Activated naive CD8-positive, alpha-beta T cell (primary cell): Measurements from ENCODE around the gene ASB1.
A peak's percentile ranks its signal among the peaks of the same experiment; 100 is the strongest.

Experiments
- H3K27ac Mint-ChIP-seq: one replicate; pipeline ENCODE4 v1.8.0; 2021; ENCODE audit warnings: mixed read lengths
- H3K27me3 Mint-ChIP-seq: one replicate; pipeline ENCODE4 v1.8.0; 2021; ENCODE audit warnings: mixed read lengths
- H3K36me3 Mint-ChIP-seq: one replicate; pipeline ENCODE4 v1.8.0; 2021; ENCODE audit warnings: mixed read lengths
- H3K4me1 Mint-ChIP-seq: one replicate; pipeline ENCODE4 v1.8.0; 2021; ENCODE audit warnings: low read depth, mixed read lengths
- H3K4me3 Mint-ChIP-seq: one replicate; pipeline ENCODE4 v1.8.0; 2021; ENCODE audit warnings: mild to moderate bottlenecking, mixed read lengths
- H3K9me3 Mint-ChIP-seq: one replicate; pipeline ENCODE4 v1.8.0; 2021; ENCODE audit warnings: low read depth, mixed read lengths

The ASB1 gene, protein sequence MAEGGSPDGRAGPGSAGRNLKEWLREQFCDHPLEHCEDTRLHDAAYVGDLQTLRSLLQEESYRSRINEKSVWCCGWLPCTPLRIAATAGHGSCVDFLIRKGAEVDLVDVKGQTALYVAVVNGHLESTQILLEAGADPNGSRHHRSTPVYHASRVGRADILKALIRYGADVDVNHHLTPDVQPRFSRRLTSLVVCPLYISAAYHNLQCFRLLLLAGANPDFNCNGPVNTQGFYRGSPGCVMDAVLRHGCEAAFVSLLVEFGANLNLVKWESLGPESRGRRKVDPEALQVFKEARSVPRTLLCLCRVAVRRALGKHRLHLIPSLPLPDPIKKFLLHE

DNA sequence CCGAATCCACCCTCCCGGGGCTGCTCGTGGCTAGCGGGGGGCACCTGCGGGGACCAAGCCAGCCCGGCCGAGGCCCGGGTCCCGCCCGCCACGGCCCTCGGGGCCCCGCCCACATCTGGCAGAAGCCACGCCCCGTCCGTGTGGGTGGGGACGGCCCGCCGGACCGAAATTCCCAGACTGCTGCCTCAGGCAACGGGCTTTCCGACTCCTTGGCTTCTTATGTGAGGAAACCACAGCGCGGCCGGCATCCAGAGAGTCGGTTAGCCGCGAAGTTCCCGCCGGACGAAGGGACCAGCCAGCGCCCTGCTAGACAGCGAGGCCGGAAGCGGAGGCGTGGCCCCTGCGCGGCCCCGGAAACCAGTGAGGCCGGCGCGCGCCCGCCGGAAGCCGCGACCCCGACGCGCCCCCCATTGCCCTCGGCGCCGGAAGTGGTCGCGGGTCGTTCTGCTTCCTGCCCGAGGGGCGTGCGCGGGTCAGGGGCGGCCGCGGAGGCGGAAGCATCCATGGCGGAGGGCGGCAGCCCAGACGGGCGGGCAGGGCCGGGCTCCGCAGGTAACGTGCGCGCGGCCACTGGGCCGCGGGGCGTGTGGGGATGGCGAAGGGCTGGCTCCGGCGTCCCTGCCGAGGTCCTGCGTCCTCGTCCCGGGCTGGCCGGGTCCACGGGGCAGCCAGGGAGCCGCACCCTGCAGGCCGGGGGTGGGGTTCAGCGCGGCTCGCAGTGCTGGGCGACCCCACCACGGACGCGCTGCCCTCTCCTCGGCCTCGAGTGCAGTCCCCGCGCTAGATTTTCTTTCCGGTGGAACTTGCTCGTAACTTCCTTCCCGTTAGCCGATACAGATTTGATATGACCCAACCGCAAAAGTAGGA, at the start of gene ASB1:
Gene ASB1 (plus strand): TSS at position 360 of the 867 bp plus-strand sequence. CDS start 144 bp downstream, at position 504.
- Mint-ChIP-seq H3K27ac (peak within 1 kb of the TSS; percentile 95), H3K36me3 (peaks cover 10% of the 10 kb centered on the region), H3K4me1 (peaks cover 48% of the 10 kb centered on the region), H3K27me3 (no peaks in the 10 kb centered on the region), H3K4me3 (peak within 1 kb of the TSS; percentile 93), H3K9me3 (peaks cover 6% of the 10 kb centered on the region)

DNA sequence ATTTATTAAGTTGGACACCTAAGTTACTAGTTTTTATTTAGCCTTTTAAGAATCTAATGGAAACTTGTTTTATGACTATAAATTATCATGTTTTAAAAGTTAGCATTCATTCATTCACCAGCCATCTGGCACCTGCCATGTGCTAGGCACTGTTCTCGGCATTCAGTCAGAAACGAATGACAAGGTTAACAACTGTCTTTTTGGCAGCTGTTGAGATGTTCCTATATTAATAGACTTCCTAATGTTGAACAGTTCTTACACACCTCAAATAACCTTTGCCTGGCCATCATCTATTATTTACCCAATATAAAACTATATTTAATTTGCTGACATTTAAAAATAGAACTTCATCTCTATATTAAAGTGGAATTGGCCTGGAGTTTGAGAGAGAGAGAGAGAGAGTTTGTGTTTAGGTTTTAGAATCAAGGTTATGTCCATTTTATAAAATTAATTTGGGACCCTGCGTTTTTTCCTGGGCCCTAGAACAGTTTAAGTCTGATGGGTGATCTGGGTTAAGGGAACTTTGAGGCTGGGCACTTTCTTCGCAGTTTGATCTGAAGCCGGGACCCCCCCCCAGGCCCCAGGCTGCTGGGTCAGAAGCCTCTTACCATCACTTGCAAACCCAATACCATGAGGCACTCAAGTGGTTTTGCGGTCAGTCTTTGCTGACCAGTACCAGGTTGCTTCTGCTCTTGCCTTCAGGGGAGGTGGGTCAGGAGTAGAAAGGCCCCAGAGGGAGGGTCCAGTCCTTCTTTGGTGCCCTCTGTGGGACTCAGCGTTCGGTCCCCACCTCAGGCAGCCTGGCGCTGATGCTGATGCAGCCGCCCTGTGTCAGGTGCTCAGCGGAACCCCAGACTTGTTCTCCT, 48.3 kb upstream of the ASB1 start:
- H3K9me3 Mint-ChIP-seq, result no peaks in the 10 kb centered on the region
- no peak overlapping the region for H3K27ac Mint-ChIP-seq
- no peaks in the 10 kb centered on the region for H3K27me3 Mint-ChIP-seq
- H3K36me3 Mint-ChIP-seq, result peaks cover 11% of the 10 kb centered on the region
- peaks cover 33% of the 10 kb centered on the region for H3K4me1 Mint-ChIP-seq
- no peak overlapping the region for H3K4me3 Mint-ChIP-seq

DNA sequence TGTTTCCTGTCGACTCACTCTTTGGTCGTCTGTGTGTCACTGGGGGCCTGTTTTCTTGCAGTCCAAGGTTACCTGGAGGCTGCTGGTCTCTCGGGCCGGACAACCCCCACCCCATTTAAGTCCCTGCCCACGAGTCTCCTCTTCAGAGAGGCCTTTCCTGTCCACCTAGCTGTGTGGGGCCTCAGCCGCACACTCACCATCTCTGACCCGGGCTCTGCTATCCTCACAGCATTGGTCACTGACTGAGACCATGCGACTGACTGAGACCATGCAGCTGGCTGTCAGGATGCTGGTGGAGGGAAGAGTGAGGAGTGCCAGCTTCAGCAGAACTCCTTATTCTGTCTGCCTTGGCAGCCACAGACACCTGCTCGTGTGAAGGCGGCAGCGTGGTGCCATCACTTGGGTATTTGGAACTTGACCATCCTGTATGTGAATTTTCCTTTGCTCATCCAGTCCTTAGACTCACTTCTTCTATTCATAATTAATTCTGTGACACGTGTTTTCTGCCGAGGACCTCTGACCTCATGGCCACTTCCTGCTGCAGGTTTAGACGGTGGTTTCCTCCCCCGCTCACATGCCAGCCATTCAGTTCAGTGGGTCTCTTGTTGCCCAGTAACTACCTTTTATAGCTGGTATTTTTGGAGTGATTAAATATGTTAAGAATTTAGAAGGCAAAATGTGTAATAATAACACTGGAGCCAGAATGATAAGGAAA, 47.5 kb upstream of the ASB1 start:
- Mint-ChIP-seq H3K27ac (peak overlapping the region; percentile 62), H3K9me3 (no peaks in the 10 kb centered on the region), H3K36me3 (peaks cover 12% of the 10 kb centered on the region), H3K4me3 (peak overlapping the region; percentile 51), H3K4me1 (peaks cover 33% of the 10 kb centered on the region), H3K27me3 (no peaks in the 10 kb centered on the region)

DNA sequence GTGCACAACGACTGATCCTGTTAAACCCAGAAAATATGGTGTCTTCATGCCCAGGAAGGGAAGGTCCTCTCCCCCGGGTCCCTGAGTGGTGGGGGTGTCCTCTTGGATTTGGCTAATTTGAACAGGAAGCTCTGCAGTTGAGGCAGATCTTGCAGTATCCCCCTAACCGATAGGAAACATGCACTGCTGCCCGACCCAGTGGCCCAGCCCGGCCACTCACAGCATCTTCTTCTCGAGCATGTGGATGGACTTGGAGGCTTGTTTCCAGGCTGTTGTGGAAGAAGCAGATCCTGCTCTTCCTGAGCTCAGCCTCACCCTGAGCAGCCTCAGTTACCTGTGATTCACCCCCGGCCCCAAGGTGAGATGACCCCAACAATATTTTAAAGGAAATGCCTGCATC, 46.4 kb upstream of the ASB1 start:
- H3K36me3 Mint-ChIP-seq, result peaks cover 12% of the 10 kb centered on the region
- H3K27me3 Mint-ChIP-seq, result no peaks in the 10 kb centered on the region
- no peaks in the 10 kb centered on the region for H3K9me3 Mint-ChIP-seq
- peaks cover 33% of the 10 kb centered on the region for H3K4me1 Mint-ChIP-seq
- H3K27ac Mint-ChIP-seq, result no peak overlapping the region
- H3K4me3 Mint-ChIP-seq, result no peak overlapping the region

DNA sequence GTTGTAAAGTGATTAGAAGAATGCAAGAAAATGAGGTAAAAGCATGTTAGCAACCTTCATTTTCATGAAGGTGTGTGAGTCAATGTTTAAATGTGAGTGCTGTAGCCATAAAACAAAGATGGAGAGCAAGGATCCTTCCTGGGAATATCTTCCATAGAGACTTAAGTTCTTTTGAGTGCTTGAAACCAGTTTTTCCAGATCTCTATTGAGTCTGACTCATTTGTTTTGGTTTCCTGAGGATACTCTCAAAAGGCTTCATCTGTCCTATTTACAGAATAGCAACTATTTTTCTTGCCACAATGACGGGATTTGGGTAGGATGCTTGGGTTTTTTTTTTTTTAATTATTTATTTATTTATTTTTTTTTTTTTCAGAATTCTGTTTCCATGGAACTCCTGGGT, 45.9 kb upstream of the ASB1 start:
- peaks cover 33% of the 10 kb centered on the region for H3K4me1 Mint-ChIP-seq
- no peak overlapping the region for H3K4me3 Mint-ChIP-seq
- H3K36me3 Mint-ChIP-seq, result peaks cover 13% of the 10 kb centered on the region
- H3K9me3 Mint-ChIP-seq, result no peaks in the 10 kb centered on the region
- H3K27ac Mint-ChIP-seq, result no peak overlapping the region
- H3K27me3 Mint-ChIP-seq, result no peaks in the 10 kb centered on the region

DNA sequence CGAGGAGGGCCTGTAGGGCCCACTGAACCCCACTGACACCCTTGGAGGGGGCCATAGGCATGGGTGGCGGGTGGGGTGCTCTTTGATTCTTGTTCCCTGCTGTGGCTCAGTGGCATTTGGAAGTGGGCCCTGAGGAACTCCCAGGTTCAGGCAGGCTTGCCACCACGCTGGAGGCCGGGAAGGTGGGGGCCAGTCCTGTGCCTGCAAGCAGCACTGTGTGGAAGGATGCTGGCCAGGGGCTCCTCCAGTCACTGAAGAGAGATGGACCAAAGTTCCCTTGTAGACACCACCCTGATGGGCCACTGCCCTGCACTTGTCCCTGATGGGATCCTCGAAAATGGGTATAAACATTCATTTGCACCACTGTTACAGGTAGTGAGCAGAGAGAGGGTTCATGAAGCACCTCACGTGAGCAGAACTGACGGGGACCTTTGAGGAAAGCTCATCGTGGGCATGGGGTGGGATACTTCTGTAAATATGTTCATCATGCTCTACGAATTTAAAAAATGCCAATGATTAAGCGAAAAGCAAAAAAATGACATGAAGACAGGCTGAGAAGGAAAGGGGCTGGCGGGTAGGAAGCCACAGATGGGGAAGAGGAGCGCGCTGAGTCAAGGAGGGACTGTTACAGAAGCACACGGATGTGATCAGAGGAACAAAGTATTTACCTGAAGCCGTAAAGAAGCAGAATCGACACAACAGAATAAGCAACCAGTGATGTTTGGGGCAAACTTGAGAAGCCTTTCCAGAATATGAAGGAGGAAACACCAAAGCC, 45.2 kb upstream of the ASB1 start:
- H3K4me3 Mint-ChIP-seq, result no peak overlapping the region
- peaks cover 16% of the 10 kb centered on the region for H3K36me3 Mint-ChIP-seq
- no peaks in the 10 kb centered on the region for H3K9me3 Mint-ChIP-seq
- H3K27me3 Mint-ChIP-seq, result no peaks in the 10 kb centered on the region
- peaks cover 33% of the 10 kb centered on the region for H3K4me1 Mint-ChIP-seq
- H3K27ac Mint-ChIP-seq, result no peak overlapping the region

DNA sequence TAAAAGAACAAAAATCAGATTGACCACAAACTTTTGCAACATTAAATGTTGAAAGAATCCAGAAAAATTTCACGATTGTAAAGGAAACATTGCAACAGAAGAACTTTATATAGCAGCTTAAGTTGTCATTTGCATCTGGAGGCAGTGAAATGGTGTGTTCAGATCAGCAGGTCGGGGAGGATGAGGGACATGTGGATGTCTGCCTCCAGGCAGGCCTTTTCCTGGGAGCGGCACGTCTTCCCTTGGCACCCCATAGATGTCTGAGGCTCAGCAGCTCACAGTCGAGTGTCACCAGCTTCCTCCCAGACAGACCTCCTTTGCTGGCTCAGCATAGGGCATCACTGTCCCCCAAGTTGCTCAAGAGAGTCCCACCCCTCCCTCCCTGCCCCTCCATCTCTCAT, 44.3 kb upstream of the ASB1 start:
- Mint-ChIP-seq H3K27ac (no peak overlapping the region), H3K4me1 (peaks cover 25% of the 10 kb centered on the region), H3K36me3 (peaks cover 18% of the 10 kb centered on the region), H3K27me3 (no peaks in the 10 kb centered on the region), H3K4me3 (no peak overlapping the region), H3K9me3 (no peaks in the 10 kb centered on the region)

DNA sequence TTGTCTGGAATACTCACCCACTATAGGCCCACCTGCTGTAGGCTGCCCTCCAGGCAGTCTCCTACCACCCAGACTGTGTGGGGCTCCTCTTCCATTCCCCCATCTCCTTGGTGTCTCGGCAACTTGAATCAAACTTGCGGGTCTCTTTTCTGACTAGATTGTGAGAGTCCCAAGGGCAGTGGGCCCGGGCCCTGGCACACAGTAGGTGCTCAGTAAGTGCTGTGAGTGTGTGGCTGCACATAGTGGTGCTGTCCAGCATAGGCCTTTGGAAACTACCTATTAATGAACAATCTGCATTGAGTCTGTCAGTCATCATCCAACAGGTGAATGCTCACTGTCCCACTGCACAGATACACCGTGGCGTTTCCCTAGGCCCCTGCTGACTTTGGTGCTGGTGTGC, 43.6 kb upstream of the ASB1 start:
- H3K4me1 Mint-ChIP-seq, result peaks cover 20% of the 10 kb centered on the region
- H3K27me3 Mint-ChIP-seq, result no peaks in the 10 kb centered on the region
- H3K9me3 Mint-ChIP-seq, result no peaks in the 10 kb centered on the region
- H3K27ac Mint-ChIP-seq, result no peak overlapping the region
- H3K4me3 Mint-ChIP-seq, result no peak overlapping the region
- peaks cover 18% of the 10 kb centered on the region for H3K36me3 Mint-ChIP-seq

DNA sequence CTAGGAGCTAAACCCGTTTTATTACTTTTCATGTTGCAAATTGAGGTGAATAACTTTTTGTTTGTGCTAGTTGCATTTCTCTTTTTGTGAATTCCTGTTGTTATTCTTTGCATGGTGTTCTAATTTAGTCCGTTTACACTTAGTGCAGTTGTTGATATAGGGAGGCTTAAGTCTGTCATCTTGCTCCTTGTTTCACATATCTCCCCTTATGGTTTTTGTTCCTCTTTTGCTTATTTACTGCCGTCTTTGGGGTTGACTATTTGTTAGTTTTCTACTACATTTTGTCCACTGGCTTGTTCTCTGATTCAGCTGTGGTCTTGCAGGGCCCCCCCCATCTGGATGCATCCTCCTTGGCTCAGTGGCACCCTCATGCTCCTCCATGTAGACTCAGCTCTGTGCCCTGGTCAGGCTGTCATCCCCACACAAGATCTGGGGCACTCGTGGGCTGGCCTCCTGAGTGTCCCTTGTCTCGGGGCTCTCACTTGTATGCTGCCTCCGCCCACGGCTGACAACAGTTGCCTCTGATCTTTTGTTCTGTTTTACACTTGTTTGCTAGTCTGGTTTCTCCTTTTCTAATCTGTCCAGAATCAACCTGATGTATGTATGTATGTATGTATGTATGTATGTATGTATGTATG, 42.9 kb upstream of the ASB1 start:
- no peaks in the 10 kb centered on the region for H3K27me3 Mint-ChIP-seq

DNA sequence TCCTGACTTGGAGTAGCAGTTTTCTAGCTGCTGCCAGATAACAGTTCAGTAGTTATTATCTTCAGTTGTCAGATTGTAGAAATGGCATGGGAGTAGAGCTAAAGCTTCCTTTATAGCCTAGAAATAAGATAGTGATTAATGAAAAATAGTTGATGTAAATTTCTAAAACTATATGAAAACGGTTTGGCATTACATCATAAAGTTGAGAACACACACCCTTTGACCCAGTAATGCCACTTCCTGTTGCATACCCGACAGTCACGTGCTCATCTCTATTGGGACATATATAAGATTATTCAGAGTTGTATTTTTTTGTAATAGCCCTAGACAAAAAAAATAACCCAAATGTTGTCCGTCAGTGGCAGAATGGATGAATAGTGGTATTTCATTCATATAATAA, 39.4 kb upstream of the ASB1 start:
- no peaks in the 10 kb centered on the region for H3K9me3 Mint-ChIP-seq
- H3K36me3 Mint-ChIP-seq, result peaks cover 15% of the 10 kb centered on the region
- H3K27me3 Mint-ChIP-seq, result no peaks in the 10 kb centered on the region
- no peak overlapping the region for H3K27ac Mint-ChIP-seq
- no peak overlapping the region for H3K4me3 Mint-ChIP-seq
- no peaks in the 10 kb centered on the region for H3K4me1 Mint-ChIP-seq

More for the DNA sequence above, 42.9 kb upstream of the ASB1 start:
- H3K9me3 Mint-ChIP-seq, result no peaks in the 10 kb centered on the region
- H3K36me3 Mint-ChIP-seq, result peaks cover 18% of the 10 kb centered on the region
- no peak overlapping the region for H3K4me3 Mint-ChIP-seq
- no peak overlapping the region for H3K27ac Mint-ChIP-seq
- peaks cover 17% of the 10 kb centered on the region for H3K4me1 Mint-ChIP-seq

DNA sequence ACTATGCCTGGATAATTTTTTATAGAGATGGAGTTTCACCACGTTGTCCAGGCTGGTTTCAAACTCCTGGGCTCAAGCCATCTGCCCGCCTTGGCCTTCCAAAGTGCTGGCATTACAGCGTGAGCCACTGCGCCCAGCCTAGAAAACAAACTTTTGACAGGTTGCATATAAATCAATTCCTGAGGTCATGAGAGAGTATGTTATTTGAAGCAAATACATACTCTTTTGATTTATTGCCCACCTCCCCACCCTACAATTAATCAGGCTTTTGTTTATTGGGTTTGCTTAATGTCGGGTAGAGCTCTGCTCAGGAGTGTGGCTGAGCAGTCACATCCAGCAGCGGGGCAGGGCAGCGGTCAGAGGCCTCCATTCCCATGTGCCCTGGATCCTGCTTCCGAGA, 37.9 kb upstream of the ASB1 start:
- H3K4me1 Mint-ChIP-seq, result no peaks in the 10 kb centered on the region
- no peak overlapping the region for H3K4me3 Mint-ChIP-seq
- H3K27me3 Mint-ChIP-seq, result no peaks in the 10 kb centered on the region
- no peaks in the 10 kb centered on the region for H3K9me3 Mint-ChIP-seq
- peaks cover 5% of the 10 kb centered on the region for H3K36me3 Mint-ChIP-seq
- H3K27ac Mint-ChIP-seq, result no peak overlapping the region

DNA sequence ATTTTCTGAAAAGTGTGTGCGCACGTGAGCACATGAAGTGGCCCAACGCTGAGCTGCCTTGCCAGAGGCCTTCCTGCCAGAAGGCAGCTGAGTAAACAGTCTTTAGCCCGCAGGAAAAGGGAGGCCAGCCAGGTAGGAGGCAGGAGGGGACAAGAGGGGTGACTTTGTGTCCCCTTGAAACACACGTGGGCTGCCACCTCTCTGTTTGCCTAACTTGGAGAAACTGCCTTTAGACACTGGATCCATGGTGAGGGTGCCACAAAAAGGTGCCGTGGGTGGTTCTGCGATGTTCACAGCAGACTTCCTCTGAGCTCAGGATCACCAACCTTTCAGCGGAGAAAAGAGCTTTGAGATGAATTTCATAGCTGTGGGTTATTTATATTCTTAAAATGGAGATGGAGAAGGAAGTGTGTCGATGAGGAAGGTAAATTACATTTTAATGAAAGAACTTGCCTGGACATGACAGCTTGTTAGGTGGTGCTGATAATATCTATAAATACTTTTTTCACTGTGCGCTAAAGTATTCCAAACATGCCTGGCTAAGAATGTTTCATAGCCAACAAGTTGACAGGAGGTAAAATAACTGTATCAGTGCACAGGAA, 36.6 kb upstream of the ASB1 start:
- H3K27me3 Mint-ChIP-seq, result no peaks in the 10 kb centered on the region
- H3K4me1 Mint-ChIP-seq, result no peaks in the 10 kb centered on the region
- H3K9me3 Mint-ChIP-seq, result no peaks in the 10 kb centered on the region
- peaks cover 5% of the 10 kb centered on the region for H3K36me3 Mint-ChIP-seq
- no peak overlapping the region for H3K4me3 Mint-ChIP-seq
- H3K27ac Mint-ChIP-seq, result no peak overlapping the region

DNA sequence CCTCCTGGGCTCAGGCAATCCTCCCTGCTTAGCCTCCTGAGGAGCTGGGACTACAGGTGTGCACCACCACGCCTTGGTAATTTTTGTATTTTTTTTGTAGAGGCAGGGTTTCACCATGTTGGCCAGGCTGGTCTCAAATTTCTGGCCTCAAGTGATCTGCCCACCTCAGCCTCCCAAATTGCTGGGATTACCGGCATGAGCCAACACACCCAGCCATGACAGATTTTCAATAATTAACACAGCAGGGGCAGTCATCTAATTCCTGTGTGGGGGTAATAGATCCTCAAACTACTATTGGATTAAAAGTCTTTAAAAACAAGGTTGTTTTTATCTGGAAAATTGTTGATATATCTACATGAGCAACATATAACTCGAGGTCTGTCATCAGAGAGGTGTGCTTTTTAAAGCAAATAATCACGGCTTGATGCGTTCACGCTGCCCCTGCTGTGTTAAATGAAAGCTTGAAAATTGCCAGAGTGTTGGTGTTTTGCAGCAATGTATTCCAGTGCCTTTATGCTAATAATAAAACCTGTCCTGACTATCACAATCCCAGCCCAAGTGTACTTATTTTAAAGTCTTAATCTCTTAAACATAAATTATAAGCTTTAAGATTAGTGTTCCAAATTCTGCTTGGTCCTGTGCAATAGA, 35.6 kb upstream of the ASB1 start:
- Mint-ChIP-seq H3K4me1 (no peaks in the 10 kb centered on the region), H3K4me3 (no peak overlapping the region), H3K27me3 (no peaks in the 10 kb centered on the region), H3K36me3 (peaks cover 2% of the 10 kb centered on the region), H3K27ac (no peak overlapping the region), H3K9me3 (no peaks in the 10 kb centered on the region)
